K562 (cell line): Measurements from ENCODE around the gene NOX5. TPM values are rescaled to one million over a fixed set of nuclear protein-coding genes. Genes with fewer than 3 reads are reported as not detected.

Source experiments
- BRF1 ChIP-seq: IDR thresholded peaks from 3 replicates; pipeline ENCODE4 v1.6.1; 2011; ENCODE audit warnings: borderline replicate concordance, mild to moderate bottlenecking; ENCODE audit not compliant: insufficient read length; ENCODE audit errors: extremely low read depth
- CHD7 ChIP-seq: fragments of 200-600 bp; sonication (generic); IDR thresholded peaks from one replicate; pipeline ENCODE4 v1.6.1; 2012; ENCODE audit warnings: mild to moderate bottlenecking, low read depth, low read length, inconsistent platforms
- MTA3 ChIP-seq: fragments of 450-650 bp; formaldehyde crosslinking; IDR thresholded peaks from 2 replicates; pipeline ENCODE4 v1.6.1; 2017; ENCODE audit warnings: mild to moderate bottlenecking, borderline replicate concordance
- SAFB2 ChIP-seq: fragments of 200-400 bp; formaldehyde crosslinking; IDR thresholded peaks from 2 replicates; pipeline ENCODE4 v1.6.1; 2018; ENCODE audit warnings: borderline replicate concordance, low read length, low read depth, moderate library complexity; ENCODE audit not compliant: severe bottlenecking
- ZNF224 ChIP-seq: sonication (generic); formaldehyde crosslinking; IDR thresholded peaks from 2 replicates; pipeline ENCODE4 v1.8.0; 2022; ENCODE audit warnings: mild to moderate bottlenecking, missing genetic modification reagents
- polyA plus RNA-seq, 8 experiments: library from polyadenylated mRNA; depleted of rRNA in 4 of 8; stranded (reverse) in 5 of 8; unstranded in 3 of 8; fragments of >200 nt; fragmentation: Nextera tagmentation in 2 of 8; fragmentation: Illumina TruSeq in 1 of 8; extraction: Ambion mirVana in 2 of 8; extraction: Trizol in 1 of 8; gene quantifications; 2 replicates each; pipeline versions ENCODE4 v1.2.1 to v1.2.3, GENCODE V29; 2011 to 2014; ENCODE audit warnings: inconsistent platforms in 1 of 8, missing spikeins in 1 of 8
- total RNA-seq, 7 experiments: library from RNA; depleted of rRNA in 6 of 7; stranded (reverse); fragments of >200 nt in 6 of 7; fragmentation: Illumina TruSeq in 2 of 7; extraction: Trizol in 2 of 7; gene quantifications; 2 replicates each; pipeline versions ENCODE4 v1.2.1 to v1.2.3, GENCODE V29; 2011 to 2021; ENCODE audit warnings: low replicate concordance in 1 of 7

The NOX5 gene
- total and polyA plus RNA-seq, 9 of the 15 experiments (the other 6 are each of a cell fraction or from before 2014, with no cell fraction given), result 0.01 TPM; not detected in 8

- TF ChIP-seq BRF1, result no peak
- TF ChIP-seq CHD7, result no peak
- TF ChIP-seq MTA3, result no peak
- TF ChIP-seq SAFB2, result no peak
- no peak for TF ChIP-seq ZNF224 (CRISPR knock-in tag)
These were observed 86.3 kb downstream of the NOX5 start (continued) for GRCh38 chr15:69100821-69101220.
